K562 (cell line): ENCODE data around the gene ADGRD1. TPM values are rescaled to one million over a fixed set of nuclear protein-coding genes. Genes with fewer than 3 reads are reported as not detected.

Experiments
- DNMT1 ChIP-seq: fragments of 450-650 bp; IDR thresholded peaks from 2 replicates; pipeline ENCODE4 v1.6.1; 2016; ENCODE audit warnings: antibody characterized with exemption, mild to moderate bottlenecking
- ETV6 ChIP-seq, 3 experiments: fragments of 150-350 bp in 1 of 3; sonication (generic) in 1 of 3; formaldehyde crosslinking in 1 of 3; IDR thresholded peaks; 2 replicates each; pipeline versions ENCODE4 v1.6.1 to v1.8.0; 2014 to 2022; ENCODE audit warnings: borderline replicate concordance in 2 of 3, low read depth in 2 of 3, antibody characterized with exemption in 1 of 3, low read length in 1 of 3, mild to moderate bottlenecking in 1 of 3, missing genetic modification reagents in 1 of 3
- FOSL1 ChIP-seq: fragments of 200-800 bp; sonication (Bioruptor generic); conservative IDR thresholded peaks from 2 replicates; pipeline ENCODE4 v1.6.1; 2016; ENCODE audit warnings: missing genetic modification characterization, missing compliant biosample characterization
- HCFC1 ChIP-seq: IDR thresholded peaks from 2 replicates; pipeline ENCODE4 v1.6.1; 2012; ENCODE audit warnings: low read depth, low read length, improper control_type of control experiment
- HNRNPLL ChIP-seq: fragments of 200-400 bp; formaldehyde crosslinking; IDR thresholded peaks from 2 replicates; pipeline ENCODE4 v1.6.1; 2017; ENCODE audit warnings: low read length, low read depth, mild to moderate bottlenecking; ENCODE audit not compliant: poor library complexity, severe bottlenecking
- KAT2B ChIP-seq: IDR thresholded peaks from one replicate; pipeline ENCODE4 v1.6.1; 2012; ENCODE audit warnings: low read depth, mild to moderate bottlenecking, control low read depth, inconsistent platforms, low read length, moderate library complexity
- KHSRP ChIP-seq: fragments of 450-650 bp; IDR thresholded peaks from 2 replicates; pipeline ENCODE4 v1.6.1; 2017
- POLR2G ChIP-seq: fragments of 200-400 bp; formaldehyde crosslinking; IDR thresholded peaks from 2 replicates; pipeline ENCODE4 v1.6.1; 2017; ENCODE audit warnings: low read depth, mild to moderate bottlenecking, antibody characterized with exemption, low read length, moderate library complexity
- RB1 ChIP-seq: fragments of 450-650 bp; IDR thresholded peaks from 2 replicates; pipeline ENCODE4 v1.6.1; 2017; ENCODE audit warnings: low read depth, mild to moderate bottlenecking
- RBM17 ChIP-seq: fragments of 200-400 bp; formaldehyde crosslinking; IDR thresholded peaks from 2 replicates; pipeline ENCODE4 v1.6.1; 2017; ENCODE audit warnings: low read depth, mild to moderate bottlenecking, low read length, borderline replicate concordance
- STAG1 ChIP-seq: sonication (generic); formaldehyde crosslinking; IDR thresholded peaks from 2 replicates; pipeline ENCODE4 v1.5.0; 2020; ENCODE audit warnings: missing genetic modification reagents, borderline replicate concordance
- TEAD1 ChIP-seq, 2 experiments: fragments of 450-650 bp in 1 of 2; sonication (generic) in 1 of 2; formaldehyde crosslinking; IDR thresholded peaks; 2 replicates each; pipeline versions ENCODE4 v1.4.0 to v1.8.0; 2020 to 2022; ENCODE audit warnings: mild to moderate bottlenecking in 2 of 2, missing genetic modification reagents in 1 of 2
- XRCC3 ChIP-seq: fragments of 450-650 bp; IDR thresholded peaks from 2 replicates; pipeline ENCODE4 v1.6.1; 2017; ENCODE audit warnings: mild to moderate bottlenecking, moderate library complexity
- YBX1 ChIP-seq: fragments of 450-650 bp; IDR thresholded peaks from 2 replicates; pipeline ENCODE4 v1.7.1; 2016; ENCODE audit warnings: mild to moderate bottlenecking
- ZFX ChIP-seq: sonication (generic); formaldehyde crosslinking; IDR thresholded peaks from 2 replicates; pipeline ENCODE4 v1.8.0; 2022; ENCODE audit warnings: mild to moderate bottlenecking, missing genetic modification reagents, moderate library complexity
- ZNF347 ChIP-seq: fragments of 450-650 bp; formaldehyde crosslinking; IDR thresholded peaks from 2 replicates; pipeline ENCODE4 v1.4.0; 2020; ENCODE audit warnings: low read depth, mild to moderate bottlenecking, moderate library complexity
- ZNF444 ChIP-seq: fragments of 250-450 bp; sonication (Bioruptor Pico); IDR thresholded peaks from 2 replicates; pipeline ENCODE4 v1.4.0; 2020; ENCODE audit warnings: mild to moderate bottlenecking, moderate library complexity
- ZNF785 ChIP-seq: fragments of 250-450 bp; sonication (Bioruptor Pico); IDR thresholded peaks from 2 replicates; pipeline ENCODE4 v1.4.0; 2020; ENCODE audit warnings: mild to moderate bottlenecking
- polyA plus RNA-seq, 8 experiments: library from polyadenylated mRNA; depleted of rRNA in 4 of 8; stranded (reverse) in 5 of 8; unstranded in 3 of 8; fragments of >200 nt; fragmentation: Nextera tagmentation in 2 of 8; fragmentation: Illumina TruSeq in 1 of 8; extraction: Ambion mirVana in 2 of 8; extraction: Trizol in 1 of 8; gene quantifications; 2 replicates each; pipeline versions ENCODE4 v1.2.1 to v1.2.3, GENCODE V29; 2011 to 2014; ENCODE audit warnings: inconsistent platforms in 1 of 8, missing spikeins in 1 of 8
- total RNA-seq, 7 experiments: library from RNA; depleted of rRNA in 6 of 7; stranded (reverse); fragments of >200 nt in 6 of 7; fragmentation: Illumina TruSeq in 2 of 7; extraction: Trizol in 2 of 7; gene quantifications; 2 replicates each; pipeline versions ENCODE4 v1.2.1 to v1.2.3, GENCODE V29; 2011 to 2021; ENCODE audit warnings: low replicate concordance in 1 of 7
- TF ChIP-seq, protein P1 (sequence below): fragments of 450-650 bp; formaldehyde crosslinking; IDR thresholded peaks from 2 replicates; pipeline ENCODE4 v1.4.0; 2022; ENCODE audit warnings: missing genetic modification characterization
- TF ChIP-seq, protein P2 (sequence below): sonication (generic); formaldehyde crosslinking; IDR thresholded peaks from 2 replicates; pipeline ENCODE4 v1.8.1; 2023; ENCODE audit warnings: mild to moderate bottlenecking, missing genetic modification reagents
- TF ChIP-seq, protein P3 (sequence below): fragments of 250-450 bp; sonication (Bioruptor Pico); IDR thresholded peaks from 2 replicates; pipeline ENCODE4 v1.9.0; 2021; ENCODE audit warnings: mild to moderate bottlenecking, inconsistent platforms
- TF ChIP-seq, protein P4 (sequence below): sonication (generic); formaldehyde crosslinking; IDR thresholded peaks from 2 replicates; pipeline ENCODE4 v1.8.0; 2022; ENCODE audit warnings: mild to moderate bottlenecking, missing genetic modification reagents, borderline replicate concordance

The ADGRD1 gene
- total and polyA plus RNA-seq, 9 of the 15 experiments (the other 6 are each of a cell fraction or from before 2014, with no cell fraction given) = 1.7 to 11.7 (median 3.3) TPM

DNA sequence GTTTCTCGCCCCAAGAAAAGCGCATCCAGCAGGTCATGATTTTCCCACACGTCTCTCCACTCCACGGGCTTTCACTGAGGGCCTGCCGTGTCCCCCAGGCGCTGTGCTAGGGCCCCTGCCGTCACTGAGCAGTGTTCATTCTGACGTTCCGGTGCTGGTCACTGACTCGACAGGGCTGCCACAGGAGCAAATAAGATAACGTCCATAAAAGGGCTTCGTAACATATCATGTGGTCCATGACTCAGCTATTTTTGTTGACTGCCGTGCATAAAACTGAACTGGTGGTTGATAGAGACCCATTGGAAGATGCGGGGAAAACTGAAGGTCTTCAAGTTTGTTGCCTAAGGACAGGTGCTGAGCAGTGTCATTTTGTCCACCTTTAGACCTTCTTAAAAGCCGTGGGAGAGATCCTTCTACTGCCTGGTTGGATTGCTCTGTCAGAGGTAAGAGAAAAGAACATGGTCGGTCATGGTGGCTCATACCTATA, 46.3 kb downstream of the ADGRD1 start (continued):
- TF ChIP-seq, protein P1, sequence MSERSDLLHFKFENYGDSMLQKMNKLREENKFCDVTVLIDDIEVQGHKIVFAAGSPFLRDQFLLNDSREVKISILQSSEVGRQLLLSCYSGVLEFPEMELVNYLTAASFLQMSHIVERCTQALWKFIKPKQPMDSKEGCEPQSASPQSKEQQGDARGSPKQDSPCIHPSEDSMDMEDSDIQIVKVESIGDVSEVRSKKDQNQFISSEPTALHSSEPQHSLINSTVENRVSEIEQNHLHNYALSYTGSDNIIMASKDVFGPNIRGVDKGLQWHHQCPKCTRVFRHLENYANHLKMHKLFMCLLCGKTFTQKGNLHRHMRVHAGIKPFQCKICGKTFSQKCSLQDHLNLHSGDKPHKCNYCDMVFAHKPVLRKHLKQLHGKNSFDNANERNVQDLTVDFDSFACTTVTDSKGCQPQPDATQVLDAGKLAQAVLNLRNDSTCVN (CRISPR knock-in tag) = no peak
- TF ChIP-seq KAT2B (no peak), ETV6 (IDR thresholded peaks at IDR 0.05; ENCODE audit: borderline replicate concordance in 1 of 2, low read depth in 2 of 2, low read length in 1 of 2) (no peak), ETV6 (CRISPR knock-in tag; IDR thresholded peaks at IDR 0.05; ENCODE audit: borderline replicate concordance) (no peak), FOSL1 (tag) (peak; percentile 88), RB1 (peak; percentile 33; the same call in 1 of the 2 replicates), HNRNPLL (no peak), STAG1 (CRISPR knock-in tag) (no peak), ZNF785 (CRISPR knock-in tag) (no peak), DNMT1 (no peak), ZFX (CRISPR knock-in tag) (peak; percentile 54), XRCC3 (no peak), ZNF444 (CRISPR knock-in tag) (no peak), KHSRP (no peak), TEAD1 (CRISPR knock-in tag; IDR thresholded peaks at IDR 0.05) (peak in 1 of 2 experiments; percentile 72; a peak in 1 of 4 replicates), HCFC1 (no peak), POLR2G (peak; percentile 50; the same call in 1 of the 2 replicates), RBM17 (no peak), YBX1 (no peak), ZNF347 (CRISPR knock-in tag) (no peak)
- TF ChIP-seq, protein P2, sequence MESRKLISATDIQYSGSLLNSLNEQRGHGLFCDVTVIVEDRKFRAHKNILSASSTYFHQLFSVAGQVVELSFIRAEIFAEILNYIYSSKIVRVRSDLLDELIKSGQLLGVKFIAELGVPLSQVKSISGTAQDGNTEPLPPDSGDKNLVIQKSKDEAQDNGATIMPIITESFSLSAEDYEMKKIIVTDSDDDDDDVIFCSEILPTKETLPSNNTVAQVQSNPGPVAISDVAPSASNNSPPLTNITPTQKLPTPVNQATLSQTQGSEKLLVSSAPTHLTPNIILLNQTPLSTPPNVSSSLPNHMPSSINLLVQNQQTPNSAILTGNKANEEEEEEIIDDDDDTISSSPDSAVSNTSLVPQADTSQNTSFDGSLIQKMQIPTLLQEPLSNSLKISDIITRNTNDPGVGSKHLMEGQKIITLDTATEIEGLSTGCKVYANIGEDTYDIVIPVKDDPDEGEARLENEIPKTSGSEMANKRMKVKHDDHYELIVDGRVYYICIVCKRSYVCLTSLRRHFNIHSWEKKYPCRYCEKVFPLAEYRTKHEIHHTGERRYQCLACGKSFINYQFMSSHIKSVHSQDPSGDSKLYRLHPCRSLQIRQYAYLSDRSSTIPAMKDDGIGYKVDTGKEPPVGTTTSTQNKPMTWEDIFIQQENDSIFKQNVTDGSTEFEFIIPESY (CRISPR knock-in tag) = no peak
- TF ChIP-seq, protein P3, sequence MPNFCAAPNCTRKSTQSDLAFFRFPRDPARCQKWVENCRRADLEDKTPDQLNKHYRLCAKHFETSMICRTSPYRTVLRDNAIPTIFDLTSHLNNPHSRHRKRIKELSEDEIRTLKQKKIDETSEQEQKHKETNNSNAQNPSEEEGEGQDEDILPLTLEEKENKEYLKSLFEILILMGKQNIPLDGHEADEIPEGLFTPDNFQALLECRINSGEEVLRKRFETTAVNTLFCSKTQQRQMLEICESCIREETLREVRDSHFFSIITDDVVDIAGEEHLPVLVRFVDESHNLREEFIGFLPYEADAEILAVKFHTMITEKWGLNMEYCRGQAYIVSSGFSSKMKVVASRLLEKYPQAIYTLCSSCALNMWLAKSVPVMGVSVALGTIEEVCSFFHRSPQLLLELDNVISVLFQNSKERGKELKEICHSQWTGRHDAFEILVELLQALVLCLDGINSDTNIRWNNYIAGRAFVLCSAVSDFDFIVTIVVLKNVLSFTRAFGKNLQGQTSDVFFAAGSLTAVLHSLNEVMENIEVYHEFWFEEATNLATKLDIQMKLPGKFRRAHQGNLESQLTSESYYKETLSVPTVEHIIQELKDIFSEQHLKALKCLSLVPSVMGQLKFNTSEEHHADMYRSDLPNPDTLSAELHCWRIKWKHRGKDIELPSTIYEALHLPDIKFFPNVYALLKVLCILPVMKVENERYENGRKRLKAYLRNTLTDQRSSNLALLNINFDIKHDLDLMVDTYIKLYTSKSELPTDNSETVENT (CRISPR knock-in tag) = no peak
- TF ChIP-seq, protein P4, sequence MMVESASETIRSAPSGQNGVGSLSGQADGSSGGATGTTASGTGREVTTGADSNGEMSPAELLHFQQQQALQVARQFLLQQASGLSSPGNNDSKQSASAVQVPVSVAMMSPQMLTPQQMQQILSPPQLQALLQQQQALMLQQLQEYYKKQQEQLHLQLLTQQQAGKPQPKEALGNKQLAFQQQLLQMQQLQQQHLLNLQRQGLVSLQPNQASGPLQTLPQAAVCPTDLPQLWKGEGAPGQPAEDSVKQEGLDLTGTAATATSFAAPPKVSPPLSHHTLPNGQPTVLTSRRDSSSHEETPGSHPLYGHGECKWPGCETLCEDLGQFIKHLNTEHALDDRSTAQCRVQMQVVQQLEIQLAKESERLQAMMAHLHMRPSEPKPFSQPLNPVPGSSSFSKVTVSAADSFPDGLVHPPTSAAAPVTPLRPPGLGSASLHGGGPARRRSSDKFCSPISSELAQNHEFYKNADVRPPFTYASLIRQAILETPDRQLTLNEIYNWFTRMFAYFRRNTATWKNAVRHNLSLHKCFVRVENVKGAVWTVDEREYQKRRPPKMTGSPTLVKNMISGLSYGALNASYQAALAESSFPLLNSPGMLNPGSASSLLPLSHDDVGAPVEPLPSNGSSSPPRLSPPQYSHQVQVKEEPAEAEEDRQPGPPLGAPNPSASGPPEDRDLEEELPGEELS (CRISPR knock-in tag) = no peak
